ENCODE data around the gene AK8. TPM values are rescaled to one million over a fixed set of nuclear protein-coding genes. Genes with fewer than 3 reads are reported as not detected.
A peak's percentile ranks its signal among the peaks of the same experiment; 100 is the strongest.

The AK8 gene
- total RNA-seq, 6 donors from 2014 or later: 0.44 to 8.4 (median 3.6) TPM

DNA sequence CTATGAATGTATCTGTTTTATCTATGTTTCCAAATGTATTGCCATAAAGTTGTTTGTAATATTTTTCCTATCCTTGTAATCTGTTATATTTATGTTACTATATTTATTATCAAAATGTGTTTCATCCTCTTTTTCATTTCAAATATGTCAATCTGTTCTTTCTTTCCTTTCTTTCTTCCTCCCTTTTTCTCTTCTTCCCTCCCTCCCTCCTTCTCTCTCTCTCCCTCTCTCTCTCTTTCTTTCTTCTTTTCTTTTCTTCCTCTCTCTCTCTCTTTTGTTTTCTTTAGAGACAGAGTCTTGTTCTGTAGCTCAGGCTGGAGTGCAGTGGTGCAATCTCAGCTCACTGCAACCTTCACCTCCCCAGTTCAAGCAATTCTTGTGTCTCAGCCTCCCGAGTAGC lies 116.5 kb downstream of the AK8 start:
- WGBS, 2 donors: 78 to 92% methylated on average over 1 of the region's 1 CpG
- no peak overlapping the region for H3K27ac ChIP-seq
- H3K4me3 ChIP-seq: no peak overlapping the region
- DNase-seq: no peak
- TF ChIP-seq, protein P1, sequence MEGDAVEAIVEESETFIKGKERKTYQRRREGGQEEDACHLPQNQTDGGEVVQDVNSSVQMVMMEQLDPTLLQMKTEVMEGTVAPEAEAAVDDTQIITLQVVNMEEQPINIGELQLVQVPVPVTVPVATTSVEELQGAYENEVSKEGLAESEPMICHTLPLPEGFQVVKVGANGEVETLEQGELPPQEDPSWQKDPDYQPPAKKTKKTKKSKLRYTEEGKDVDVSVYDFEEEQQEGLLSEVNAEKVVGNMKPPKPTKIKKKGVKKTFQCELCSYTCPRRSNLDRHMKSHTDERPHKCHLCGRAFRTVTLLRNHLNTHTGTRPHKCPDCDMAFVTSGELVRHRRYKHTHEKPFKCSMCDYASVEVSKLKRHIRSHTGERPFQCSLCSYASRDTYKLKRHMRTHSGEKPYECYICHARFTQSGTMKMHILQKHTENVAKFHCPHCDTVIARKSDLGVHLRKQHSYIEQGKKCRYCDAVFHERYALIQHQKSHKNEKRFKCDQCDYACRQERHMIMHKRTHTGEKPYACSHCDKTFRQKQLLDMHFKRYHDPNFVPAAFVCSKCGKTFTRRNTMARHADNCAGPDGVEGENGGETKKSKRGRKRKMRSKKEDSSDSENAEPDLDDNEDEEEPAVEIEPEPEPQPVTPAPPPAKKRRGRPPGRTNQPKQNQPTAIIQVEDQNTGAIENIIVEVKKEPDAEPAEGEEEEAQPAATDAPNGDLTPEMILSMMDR (IDR thresholded peaks at IDR 0.05): no peak
- TF ChIP-seq POLR2AphosphoS5 (IDR thresholded peaks at IDR 0.05) (no peak), EP300 (IDR thresholded peaks at IDR 0.05) (no peak), POLR2A (IDR thresholded peaks at IDR 0.05) (no peak)
- H3K27me3 ChIP-seq: no peaks in the 10 kb centered on the region
- no peaks in the 10 kb centered on the region for H3K36me3 ChIP-seq
- H3K9me3 ChIP-seq: no peaks in the 10 kb centered on the region
- H3K4me1 ChIP-seq: no peaks in the 10 kb centered on the region
- no peak for ATAC-seq (ENCODE audit: low FRiP score in 2 of 2)

DNA sequence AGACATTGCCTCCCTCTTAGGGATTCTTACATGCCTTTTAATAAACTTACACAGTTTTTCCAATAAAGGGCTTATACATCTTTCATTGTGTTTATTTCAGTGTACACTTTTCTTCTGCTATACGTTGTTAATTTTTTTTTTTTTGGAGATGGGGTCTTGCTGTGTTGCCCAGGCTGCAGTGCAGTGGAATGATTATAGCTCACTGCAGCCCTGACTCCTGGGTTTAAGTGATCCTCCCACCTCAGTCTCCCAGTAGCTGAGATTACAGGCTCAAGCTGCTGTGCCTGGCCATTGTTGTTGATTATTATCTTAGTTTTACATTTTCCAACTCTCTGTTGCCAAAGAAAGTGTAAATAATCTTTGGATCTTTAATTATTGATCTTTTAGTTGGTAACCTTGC lies 118.0 kb downstream of the AK8 start:
- no peaks in the 10 kb centered on the region for H3K9me3 ChIP-seq
- no peak for DNase-seq
- H3K4me3 ChIP-seq: no peak overlapping the region
- 76 to 93% methylated on average over 1 of the region's 1 CpG for WGBS, 2 donors
- peaks cover 0 to 7% (median 0%) of the 10 kb centered on the region in 4 donors for H3K4me1 ChIP-seq
- no peak overlapping the region for H3K27ac ChIP-seq
- H3K27me3 ChIP-seq: no peaks in the 10 kb centered on the region
- TF ChIP-seq, protein P1 (IDR thresholded peaks at IDR 0.05): no peak
- TF ChIP-seq POLR2AphosphoS5 (IDR thresholded peaks at IDR 0.05) (no peak), POLR2A (IDR thresholded peaks at IDR 0.05) (no peak), EP300 (IDR thresholded peaks at IDR 0.05) (no peak)
- no peaks in the 10 kb centered on the region for H3K36me3 ChIP-seq
- ATAC-seq (ENCODE audit: low FRiP score in 2 of 2): no peak

- no peak for DNase-seq
- Histone ChIP-seq H3K27me3 (no peaks in the 10 kb centered on the region), H3K4me3 (no peak overlapping the region), H3K36me3 (no peaks in the 10 kb centered on the region), H3K4me1 (peaks cover 0 to 12% (median 5%) of the 10 kb centered on the region in 4 donors), H3K27ac (no peak overlapping the region), H3K9me3 (no peaks in the 10 kb centered on the region)
- no peak for TF ChIP-seq POLR2AphosphoS5 (IDR thresholded peaks at IDR 0.05)
- TF ChIP-seq, protein P1 (IDR thresholded peaks at IDR 0.05): no peak
- TF ChIP-seq EP300 (IDR thresholded peaks at IDR 0.05): no peak
- no peak for TF ChIP-seq POLR2A (IDR thresholded peaks at IDR 0.05)
- WGBS, 2 donors: 86 to 90% methylated on average over 18 of the region's 18 CpGs
- no peak for ATAC-seq (ENCODE audit: low FRiP score in 2 of 2)
These were observed 121.1 kb downstream of the AK8 start for GRCh38 chr9:132757016-132757415.

- TF ChIP-seq POLR2A (IDR thresholded peaks at IDR 0.05) (no peak), POLR2AphosphoS5 (IDR thresholded peaks at IDR 0.05) (no peak), EP300 (IDR thresholded peaks at IDR 0.05) (no peak)
- TF ChIP-seq, protein P1 (IDR thresholded peaks at IDR 0.05): no peak
- ATAC-seq (ENCODE audit: low FRiP score in 2 of 2) (no peak), DNase-seq (peak in 1 of 2 donors; percentile 32)
- Histone ChIP-seq H3K27me3 (no peaks in the 10 kb centered on the region), H3K36me3 (no peaks in the 10 kb centered on the region), H3K4me1 (peaks cover 0 to 12% (median 5%) of the 10 kb centered on the region in 4 donors), H3K27ac (peak overlapping the region in 1 of 4 donors; percentile 23), H3K9me3 (no peaks in the 10 kb centered on the region), H3K4me3 (no peak overlapping the region)
- 53 to 63% methylated on average over 18 of the region's 18 CpGs for WGBS, 2 donors
These were observed 121.8 kb downstream of the AK8 start for GRCh38 chr9:132756214-132756845.

DNA sequence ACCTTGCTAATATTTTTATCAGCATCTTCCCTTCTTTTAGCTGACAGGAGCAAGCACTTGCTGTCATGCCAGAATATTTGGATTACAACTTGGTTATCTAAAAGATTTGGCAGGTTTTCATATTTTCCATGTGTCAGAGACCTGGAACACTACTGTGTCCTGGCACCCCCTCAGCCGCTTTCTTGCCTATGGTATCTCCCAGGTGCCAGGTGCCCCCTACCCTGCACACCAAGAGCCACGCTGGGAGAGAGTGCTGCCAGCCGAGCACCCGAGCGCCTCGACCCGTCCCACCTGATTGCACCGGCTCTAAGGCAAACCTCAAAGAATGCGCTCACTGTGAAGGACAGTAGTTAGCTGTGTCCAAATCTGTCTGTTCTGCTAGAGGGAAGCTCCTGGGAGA lies 123.0 kb downstream of the AK8 start:
- Histone ChIP-seq H3K27ac (no peak overlapping the region), H3K36me3 (no peaks in the 10 kb centered on the region), H3K9me3 (no peaks in the 10 kb centered on the region), H3K4me1 (peaks cover 0 to 12% (median 5%) of the 10 kb centered on the region in 4 donors), H3K27me3 (no peaks in the 10 kb centered on the region), H3K4me3 (no peak overlapping the region)
- TF ChIP-seq, protein P1 (IDR thresholded peaks at IDR 0.05): no peak
- TF ChIP-seq EP300 (IDR thresholded peaks at IDR 0.05) (no peak), POLR2AphosphoS5 (IDR thresholded peaks at IDR 0.05) (no peak), POLR2A (IDR thresholded peaks at IDR 0.05) (no peak)
- WGBS, 2 donors: 99 to 100% methylated on average over 1 to 9 of the region's 9 CpGs
- ATAC-seq (ENCODE audit: low FRiP score in 2 of 2) (no peak), DNase-seq (no peak)
